Activated CD4-positive, CD25-positive, alpha-beta regulatory T cell treated with anti-CD3 and anti-CD28 coated beads, Interleukin-2, amount 50 U/mL, for 24 hours (primary cell): ENCODE measurements around the gene TSHZ2.

Experiments
- ATAC-seq, 2 donors: fragments of 150-1000 bp; cut with Tn5 transposase; one replicate each; pipeline ENCODE4 v1.10.0; 2021; ENCODE audit warnings: mild to moderate bottlenecking in 1 of 2, moderate library complexity in 1 of 2

Gene TSHZ2

GRCh38 chr20:53291548-53291947 is 319.4 kb downstream of the TSHZ2 start:
- ATAC-seq = no peak

- no peak for ATAC-seq
These were observed 320.2 kb downstream of the TSHZ2 start for GRCh38 chr20:53292347-53292746.

GRCh38 chr20:53294804-53295203 is 322.6 kb downstream of the TSHZ2 start:
- ATAC-seq = no peak

GRCh38 chr20:53296025-53296424 is 323.9 kb downstream of the TSHZ2 start:
- no peak for ATAC-seq

GRCh38 chr20:53296451-53297153 is 324.4 kb downstream of the TSHZ2 start:
- no peak for ATAC-seq

- ATAC-seq = no peak
These were observed 325.0 kb downstream of the TSHZ2 start for GRCh38 chr20:53297154-53297529.

- ATAC-seq = no peak
These were observed 326.1 kb downstream of the TSHZ2 start for GRCh38 chr20:53298260-53298659.

- ATAC-seq = no peak
These were observed 326.8 kb downstream of the TSHZ2 start for GRCh38 chr20:53298911-53299310.

GRCh38 chr20:53299831-53300230 is 327.7 kb downstream of the TSHZ2 start:
- no peak for ATAC-seq

GRCh38 chr20:53301869-53302268 is 329.7 kb downstream of the TSHZ2 start:
- no peak for ATAC-seq

- no peak for ATAC-seq
These were observed 330.7 kb downstream of the TSHZ2 start for GRCh38 chr20:53302695-53303412.

- ATAC-seq = no peak
These were observed 331.2 kb downstream of the TSHZ2 start for GRCh38 chr20:53303413-53303760.

GRCh38 chr20:53304146-53304545 is 332.0 kb downstream of the TSHZ2 start:
- no peak for ATAC-seq

GRCh38 chr20:53306192-53306805 is 334.1 kb downstream of the TSHZ2 start:
- ATAC-seq = no peak

GRCh38 chr20:53307964-53308597 is 335.9 kb downstream of the TSHZ2 start:
- ATAC-seq = no peak

GRCh38 chr20:53309515-53309914 is 337.4 kb downstream of the TSHZ2 start:
- no peak for ATAC-seq

- no peak for ATAC-seq
These were observed 340.8 kb downstream of the TSHZ2 start for GRCh38 chr20:53312957-53313356.

GRCh38 chr20:53316206-53316937 is 344.2 kb downstream of the TSHZ2 start:
- ATAC-seq = no peak

GRCh38 chr20:53319200-53319599 is 347.0 kb downstream of the TSHZ2 start:
- ATAC-seq = no peak

- no peak for ATAC-seq
These were observed 347.6 kb downstream of the TSHZ2 start for GRCh38 chr20:53319716-53320115.

- no peak for ATAC-seq
These were observed 348.5 kb downstream of the TSHZ2 start for GRCh38 chr20:53320701-53321100.

GRCh38 chr20:53321596-53321995 is 349.4 kb downstream of the TSHZ2 start:
- ATAC-seq = no peak

- no peak for ATAC-seq
These were observed 350.5 kb downstream of the TSHZ2 start for GRCh38 chr20:53322651-53323050.
